ENCODE measurements around the gene ACTG2.

The ACTG2 gene

GRCh38 chr2:73963385-73964120 lies 70.7 kb downstream of the ACTG2 start:
- no peak for DNase-seq (ENCODE audit: extremely low read depth in 1 of 2, low read depth in 1 of 2)

- no peak for DNase-seq (ENCODE audit: extremely low read depth in 1 of 2, low read depth in 1 of 2)
Observed at GRCh38 chr2:73964223-73964622, 71.4 kb downstream of the ACTG2 start.

- no peak for DNase-seq (ENCODE audit: extremely low read depth in 1 of 2, low read depth in 1 of 2)
Observed at GRCh38 chr2:73965053-73965452, 72.2 kb downstream of the ACTG2 start.

- no peak for DNase-seq (ENCODE audit: extremely low read depth in 1 of 2, low read depth in 1 of 2)
Observed at GRCh38 chr2:73968357-73968937, 75.6 kb downstream of the ACTG2 start.

GRCh38 chr2:73969356-73969755 lies 76.5 kb downstream of the ACTG2 start:
- DNase-seq (ENCODE audit: extremely low read depth in 1 of 2, low read depth in 1 of 2): no peak

Data from stimulated activated CD8-positive, alpha-beta memory T cell treated with anti-CD3 and anti-CD28 coated beads, Interleukin-7, amount 100 ng/mL, for 48 hours (primary cell).